GM21529 (cell line): ENCODE measurements around the gene TEX19.
"Not testable (repeated sequence)": the region's sequence is repeated elsewhere in the genome, so short reads cannot be mapped to it uniquely, and the experiment has no call there.

Experiments used
- ATAC-seq: cut with Tn5 transposase; IDR thresholded peaks from one replicate; pipeline ENCODE4 v1.9.1; 2021; ENCODE audit not compliant: unreplicated experiment

Gene TEX19

DNA sequence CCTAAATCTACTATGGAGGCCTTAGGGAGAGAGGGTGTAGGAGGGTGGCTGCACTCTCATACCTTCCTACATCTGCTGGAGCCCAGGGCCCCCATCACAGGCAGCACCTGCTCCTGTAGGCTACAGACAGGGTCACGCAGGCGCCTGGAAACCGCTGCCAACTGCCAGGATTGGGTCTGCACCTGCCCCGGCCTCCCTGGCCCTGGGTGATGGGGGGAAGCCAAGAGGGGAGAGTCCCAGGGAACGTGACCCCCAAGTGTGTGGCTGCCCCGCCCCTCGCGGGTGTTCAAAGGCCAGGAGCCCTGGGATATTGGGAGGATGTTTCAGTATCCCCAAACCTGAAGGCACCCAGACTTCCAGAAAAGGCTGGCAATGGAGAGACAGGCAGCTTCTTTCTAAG, 5.6 kb upstream of the TEX19 start:
- ATAC-seq = no peak

DNA sequence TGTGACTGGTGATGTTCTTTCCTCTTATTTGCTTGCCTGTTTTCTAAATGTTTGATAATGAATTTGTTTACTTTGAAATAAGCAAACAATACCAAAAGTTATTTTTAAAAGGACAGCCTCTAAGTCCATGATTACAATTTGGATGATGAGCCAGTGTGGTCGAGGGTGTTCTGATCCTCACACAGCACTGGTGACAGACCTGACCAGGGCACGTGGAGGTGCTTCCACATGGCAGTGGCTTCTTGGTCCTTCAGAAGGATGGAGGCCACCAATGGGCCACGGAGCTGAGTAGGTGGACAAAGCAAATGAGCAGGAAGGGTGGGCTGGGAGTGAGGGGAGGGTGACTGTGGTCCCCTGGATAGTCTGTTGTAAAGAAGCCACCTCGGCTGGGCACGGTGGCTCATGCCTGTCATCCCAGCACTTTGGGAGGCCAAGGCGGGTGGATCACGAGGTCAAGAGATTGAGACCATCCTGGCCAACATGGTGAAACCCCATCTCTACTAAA, 4.2 kb upstream of the TEX19 start:
- no peak for ATAC-seq

DNA sequence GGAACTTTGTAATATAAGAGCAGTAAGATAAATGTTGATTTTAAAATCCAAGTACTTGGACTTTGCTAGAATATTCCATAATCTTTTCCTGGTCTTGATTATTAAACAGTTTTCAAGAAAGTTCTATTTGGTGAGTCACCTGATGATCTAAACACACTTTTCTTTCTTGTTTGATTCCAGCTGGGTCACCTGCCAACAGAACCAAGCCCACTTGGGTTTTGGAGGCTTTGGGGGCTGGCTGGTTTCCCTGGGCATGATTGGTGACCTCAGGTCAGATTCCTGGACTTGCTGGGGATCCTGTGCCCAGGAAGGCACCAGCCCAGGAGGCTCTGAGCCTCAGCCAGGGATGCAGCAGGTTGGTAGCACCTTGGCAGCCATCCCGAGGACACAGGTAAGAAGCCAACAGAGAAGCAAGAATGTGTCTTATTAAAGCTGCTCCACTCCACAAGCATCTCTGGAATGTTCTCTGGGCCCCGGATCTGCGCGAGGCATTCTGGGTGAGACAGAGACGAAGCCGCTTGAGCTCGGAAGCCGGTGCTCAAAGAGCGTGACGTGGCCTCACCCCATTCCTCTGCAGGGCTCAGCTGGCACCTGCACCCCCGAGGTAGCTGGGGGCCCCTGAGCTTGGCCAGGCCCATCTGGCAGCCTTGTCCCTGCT, 3.1 kb upstream of the TEX19 start:
- no peak for ATAC-seq

DNA sequence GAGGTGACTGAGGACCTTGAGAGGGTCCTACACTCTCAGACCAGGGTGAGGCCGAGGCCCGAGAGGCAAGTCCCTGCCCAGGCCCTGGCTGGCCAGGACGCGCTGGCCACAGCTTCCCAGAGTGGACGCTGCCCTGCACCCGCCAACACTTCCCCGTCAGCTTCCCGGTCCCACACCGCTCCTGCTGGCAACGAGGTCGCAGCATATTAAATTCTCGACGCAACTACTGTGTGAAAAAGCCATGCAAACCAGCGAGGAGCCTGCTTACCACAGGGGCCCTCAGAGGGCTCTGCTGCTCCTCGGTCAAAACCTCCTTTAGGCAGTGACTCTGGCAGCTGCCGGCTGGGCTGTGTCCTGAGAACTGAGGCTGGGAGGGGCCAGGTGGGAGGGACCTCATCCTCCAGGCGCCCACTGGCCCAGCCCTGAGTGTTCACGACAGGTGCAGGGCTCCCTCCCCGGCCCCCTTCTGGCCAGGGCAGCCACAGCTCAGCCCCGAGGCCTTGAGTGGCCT, 2.1 kb upstream of the TEX19 start:
- no peak for ATAC-seq

- no peak for ATAC-seq
Measured at GRCh38 chr17:82357394-82357793, 1.7 kb upstream of the TEX19 start.

GRCh38 chr17:82359451-82360074, 516 bp downstream of the TEX19 start:
- not testable (repeated sequence) for ATAC-seq

GRCh38 chr17:82361885-82362633, 3.0 kb downstream of the TEX19 start:
- no peak for ATAC-seq

GRCh38 chr17:82365606-82366295, 6.7 kb downstream of the TEX19 start:
- ATAC-seq = no peak

- ATAC-seq = no peak
Measured at GRCh38 chr17:82366749-82367148, 7.7 kb downstream of the TEX19 start.

DNA sequence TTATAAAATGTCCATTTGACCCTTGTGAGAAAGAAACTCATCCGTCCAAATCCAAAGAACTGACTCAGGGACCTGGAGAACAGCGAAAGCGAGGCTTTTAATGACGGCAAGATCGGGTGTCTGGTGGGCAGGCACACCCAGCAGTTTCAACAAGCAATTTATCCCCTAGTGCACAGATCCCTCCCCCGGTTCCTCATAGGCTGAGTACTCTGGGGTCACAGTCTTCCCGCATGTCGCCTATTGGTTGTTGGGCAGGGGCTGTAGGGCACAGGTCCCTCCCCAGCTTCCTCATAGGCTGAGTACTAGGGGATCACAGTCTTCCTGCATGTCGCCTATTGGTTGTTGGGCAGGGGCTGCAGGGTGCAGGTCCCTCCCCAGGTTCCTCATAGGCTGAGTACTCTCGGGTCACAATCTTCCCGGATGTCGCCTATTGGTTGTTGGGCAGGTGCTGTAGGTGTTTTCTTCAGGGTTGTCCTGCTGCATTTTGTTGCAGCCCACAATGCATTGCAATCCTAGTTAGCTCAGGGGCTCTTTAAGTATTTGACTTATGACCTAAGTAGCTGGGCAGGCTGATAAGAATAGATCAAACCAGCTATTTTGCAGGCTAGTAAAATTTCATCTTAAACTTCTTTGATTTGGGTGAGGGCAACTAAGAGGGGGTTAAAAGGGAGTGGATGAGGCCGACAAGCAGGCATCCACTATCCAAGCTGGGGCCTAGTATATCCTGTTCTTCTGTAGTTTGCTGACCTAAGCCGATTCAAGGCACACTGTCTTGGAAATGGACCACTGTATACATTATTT, 8.9 kb downstream of the TEX19 start:
- ATAC-seq = no peak

DNA sequence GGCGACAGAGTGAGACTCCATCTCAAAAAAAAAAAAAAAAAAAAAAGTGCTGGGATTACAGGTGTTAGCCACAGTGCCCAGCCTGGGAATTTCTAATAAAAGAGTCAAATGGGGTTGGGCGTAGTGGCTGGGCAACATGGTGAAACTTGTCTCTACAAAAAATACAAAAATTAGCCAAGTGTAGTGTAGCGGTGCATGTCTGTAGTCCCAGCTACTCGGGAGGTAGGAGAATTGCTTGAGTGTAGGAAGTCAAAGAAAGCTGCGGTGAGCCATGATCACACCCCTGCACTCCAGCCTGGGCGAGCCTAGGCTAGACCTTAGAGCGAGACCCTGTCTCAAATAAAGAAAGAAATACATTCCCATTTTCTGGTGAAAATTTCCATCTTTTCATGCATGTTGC, 10.2 kb downstream of the TEX19 start:
- no peak for ATAC-seq

DNA sequence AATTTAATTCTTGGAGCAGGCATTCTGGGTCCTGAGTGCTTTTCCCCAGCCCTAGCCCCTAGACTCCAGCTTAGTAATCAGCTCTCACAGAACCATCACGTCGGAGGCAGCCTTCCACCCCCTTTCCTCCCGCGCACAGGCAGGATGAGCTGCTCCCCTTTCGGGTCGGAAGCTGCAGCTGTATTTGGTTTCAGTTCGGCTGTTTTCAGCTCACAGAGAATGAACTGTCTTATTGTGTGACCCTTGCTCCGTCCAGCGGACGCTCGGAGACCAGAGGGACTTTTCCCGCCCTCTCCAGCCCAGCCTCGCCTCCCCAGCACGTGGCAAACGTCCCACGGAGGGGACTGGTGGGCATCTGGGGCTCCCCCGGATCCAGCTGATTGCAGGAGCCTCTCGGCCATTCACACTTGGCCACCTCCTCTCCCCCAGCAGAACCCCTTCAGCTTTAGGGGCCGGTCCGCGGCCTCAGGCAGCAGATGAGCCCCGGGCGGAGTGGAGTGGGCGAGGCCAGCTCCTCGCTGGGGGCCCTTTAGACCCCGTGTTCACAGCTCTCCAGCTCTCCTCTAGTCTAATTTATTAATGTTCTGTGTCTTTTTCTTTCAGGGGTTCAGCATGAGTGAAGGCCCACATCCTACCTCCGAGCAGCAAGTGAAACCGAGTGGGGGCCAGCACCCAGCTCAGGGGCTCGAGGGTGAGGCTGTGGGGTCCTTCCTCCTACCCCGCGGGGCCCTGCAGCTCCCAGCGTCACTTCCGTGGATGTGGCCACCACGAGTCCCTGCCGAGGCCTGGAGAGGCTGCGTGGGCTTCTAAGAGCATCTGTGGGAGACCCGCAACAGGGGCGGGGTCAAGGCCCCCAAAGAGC, 11.7 kb downstream of the TEX19 start:
- ATAC-seq = no peak

GRCh38 chr17:82371333-82372248, 12.5 kb downstream of the TEX19 start, which contains the start of gene UTS2R:
TSS of gene UTS2R (plus strand) at chr17:82371765. CDS start at chr17:82374325, 2,560 bp downstream.
- no peak for ATAC-seq

DNA sequence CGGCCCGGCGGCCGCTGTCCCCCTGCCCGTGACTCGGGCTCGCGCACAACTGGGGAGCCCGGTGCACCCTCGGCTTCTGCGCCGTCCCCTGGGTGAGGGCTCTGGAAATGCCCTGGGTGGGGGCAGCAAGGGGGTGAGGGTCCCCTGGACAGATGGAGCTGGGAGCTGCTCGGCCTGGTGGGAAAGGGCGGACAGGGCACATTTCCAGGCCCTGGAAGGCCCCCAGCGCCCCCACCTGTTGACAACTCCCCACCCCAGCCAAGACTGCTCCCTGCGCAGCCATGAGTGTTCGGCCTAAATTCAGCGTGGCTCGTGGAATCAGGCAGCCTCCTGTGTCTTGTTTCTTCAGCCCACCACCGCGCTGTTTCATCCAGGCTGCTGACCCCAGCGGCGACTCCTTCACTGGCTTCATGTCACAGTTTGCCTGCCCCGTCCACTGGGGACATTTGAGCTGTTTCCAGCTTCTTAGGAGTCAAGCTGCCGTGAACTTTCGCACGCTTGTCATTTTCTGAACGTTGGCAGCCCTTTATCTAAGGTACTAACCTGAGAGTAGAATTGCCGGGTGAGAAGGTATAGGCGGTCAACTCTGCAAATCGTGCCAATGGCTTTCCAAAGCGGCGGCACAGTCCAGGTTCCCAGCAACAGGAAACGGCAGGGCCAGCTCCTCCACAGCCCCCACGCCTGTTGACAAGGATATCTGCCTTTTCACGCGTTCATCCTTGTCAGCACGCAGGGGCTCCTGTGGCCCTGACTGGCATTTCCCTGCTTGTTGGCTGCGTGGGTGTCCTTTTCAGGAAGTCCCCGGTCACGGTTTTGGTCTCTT, 13.4 kb downstream of the TEX19 start:
- ATAC-seq = no peak

DNA sequence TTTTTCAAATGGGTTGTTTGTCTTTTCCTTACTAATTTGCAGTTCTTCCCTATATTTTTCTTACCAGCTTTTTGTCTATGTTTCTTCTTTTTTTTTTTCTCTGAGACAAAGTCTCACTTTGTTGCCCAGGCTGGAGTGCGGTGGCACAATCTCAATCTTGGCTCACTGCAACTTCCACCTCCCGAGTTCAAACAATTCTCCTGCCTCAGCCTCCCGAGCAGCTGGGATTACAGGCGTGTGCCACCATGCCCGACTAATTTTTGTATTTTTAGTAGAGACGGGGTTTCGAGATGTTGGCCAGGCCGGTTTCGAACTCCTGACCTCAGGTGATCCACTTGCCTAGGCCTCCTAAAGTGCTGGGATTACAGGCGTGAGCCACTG, 14.0 kb downstream of the TEX19 start:
- not testable (repeated sequence) for ATAC-seq

DNA sequence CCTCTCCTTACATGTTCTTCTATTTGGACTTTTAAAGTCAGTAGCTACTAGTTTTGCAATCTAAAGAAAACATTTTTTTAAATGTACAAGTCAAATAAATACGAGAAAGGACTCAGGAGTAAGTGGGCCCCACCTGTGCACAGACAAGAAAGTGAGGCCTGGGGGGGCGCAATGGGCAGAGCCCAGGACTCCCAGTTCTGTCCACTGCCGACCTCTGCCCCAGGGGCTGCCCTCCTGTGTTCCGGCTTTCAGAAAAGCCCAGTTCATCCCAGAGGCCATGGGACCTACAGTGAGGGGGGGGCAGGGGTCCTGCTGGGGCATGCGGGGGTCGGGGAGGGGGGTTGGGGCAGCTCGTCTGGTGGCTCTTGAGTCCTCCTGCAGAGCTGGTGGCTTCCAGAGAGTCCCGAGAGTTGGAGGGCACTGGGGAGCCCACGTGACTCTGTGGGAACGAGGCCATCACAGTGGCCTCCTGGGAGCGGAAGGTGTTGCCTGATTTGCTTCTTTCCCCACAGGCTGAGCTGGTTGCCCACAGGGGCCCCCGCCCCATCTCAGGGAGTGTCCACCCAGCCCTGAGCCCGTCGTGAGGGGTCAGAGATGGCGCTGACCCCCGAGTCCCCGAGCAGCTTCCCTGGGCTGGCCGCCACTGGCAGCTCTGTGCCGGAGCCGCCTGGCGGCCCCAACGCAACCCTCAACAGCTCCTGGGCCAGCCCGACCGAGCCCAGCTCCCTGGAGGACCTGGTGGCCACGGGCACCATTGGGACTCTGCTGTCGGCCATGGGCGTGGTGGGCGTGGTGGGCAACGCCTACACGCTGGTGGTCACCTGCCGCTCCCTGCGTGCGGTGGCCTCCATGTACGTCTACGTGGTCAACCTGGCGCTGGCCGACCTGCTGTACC, 14.9 kb downstream of the TEX19 start:
- no peak for ATAC-seq
